Neural cell (in vitro differentiated cells): ENCODE measurements around the gene MCC. TPM values are rescaled to one million over a fixed set of nuclear protein-coding genes. Genes with fewer than 3 reads are reported as not detected.

Experiments
- H2AFZ ChIP-seq: fragments of 200-600, 300-800 bp; sonication (generic), shearing (Covaris generic); 2 replicates; pipeline ENCODE4 v1.6.0; 2014; ENCODE audit warnings: low read depth, mild to moderate bottlenecking, antibody characterized with exemption, low read length, moderate library complexity
- H3F3A ChIP-seq: fragments of 200-600 bp; shearing (Covaris generic); 2 replicates; pipeline ENCODE4 v1.6.1; 2016; ENCODE audit warnings: mild to moderate bottlenecking, moderate library complexity, mixed read lengths, antibody characterized with exemption, low read length; ENCODE audit not compliant: insufficient read depth, poor library complexity, severe bottlenecking
- H3K27ac ChIP-seq: fragments of 200-600, 300-800 bp; sonication (generic), shearing (Covaris generic); 2 replicates; pipeline ENCODE4 v1.5.1; 2014; ENCODE audit warnings: mild to moderate bottlenecking, low read length, moderate library complexity
- H3K27me3 ChIP-seq: fragments of 300-800, 200-600 bp; sonication (generic), shearing (Covaris generic); 2 replicates; pipeline ENCODE4 v1.6.0; 2014; ENCODE audit warnings: mild to moderate bottlenecking, low read depth, low read length, moderate library complexity; ENCODE audit not compliant: insufficient read depth
- H3K36me3 ChIP-seq: fragments of 300-800, 200-600 bp; sonication (generic), shearing (Covaris generic); 2 replicates; pipeline ENCODE4 v1.5.1; 2014; ENCODE audit warnings: mild to moderate bottlenecking, antibody characterized with exemption, low read length, moderate library complexity; ENCODE audit not compliant: insufficient read depth
- H3K4me2 ChIP-seq: fragments of 300-800, 200-600 bp; sonication (generic), shearing (Covaris generic); 2 replicates; pipeline ENCODE4 v1.6.0; 2014; ENCODE audit warnings: mild to moderate bottlenecking, low read length
- H3K4me3 ChIP-seq: fragments of 300-800, 200-600 bp; sonication (generic), shearing (Covaris generic); 2 replicates; pipeline ENCODE4 v1.5.1; 2014; ENCODE audit warnings: mild to moderate bottlenecking, low read length, moderate library complexity
- H3K79me2 ChIP-seq: fragments of 200-600 bp; shearing (Covaris generic); replicated peaks from 2 replicates; pipeline ENCODE4 v1.6.0; 2014; ENCODE audit warnings: mild to moderate bottlenecking, low read length, moderate library complexity; ENCODE audit not compliant: insufficient read depth
- H3K9ac ChIP-seq: fragments of 300-800, 200-600 bp; sonication (generic), shearing (Covaris generic); 2 replicates; pipeline ENCODE4 v1.6.1; 2016; ENCODE audit warnings: mild to moderate bottlenecking, low read length, mixed read lengths
- H3K9me2 ChIP-seq: fragments of 200-600 bp; shearing (Covaris generic); 2 replicates; pipeline ENCODE4 v1.6.1; 2016; ENCODE audit warnings: mild to moderate bottlenecking, low read length, mixed read lengths; ENCODE audit not compliant: insufficient read depth
- H3K9me3 ChIP-seq: fragments of 200-600, 300-800 bp; sonication (generic), shearing (Covaris generic); 2 replicates; pipeline ENCODE4 v1.6.1; 2016; ENCODE audit warnings: mild to moderate bottlenecking, mixed run types, low read length, moderate library complexity, mixed read lengths
- H4K20me1 ChIP-seq: fragments of 200-600 bp; shearing (Covaris generic); 2 replicates; pipeline ENCODE4 v1.6.1; 2016; ENCODE audit warnings: mild to moderate bottlenecking, mixed run types; ENCODE audit not compliant: insufficient read depth
- CTCF ChIP-seq: fragments of 450-650 bp; IDR thresholded peaks from 2 replicates; pipeline ENCODE4 v1.5.1; 2014; ENCODE audit warnings: antibody characterized with exemption, mild to moderate bottlenecking, moderate library complexity; ENCODE audit not compliant: poor library complexity, severe bottlenecking
- EP300 ChIP-seq: fragments of 450-650 bp; conservative IDR thresholded peaks from 2 replicates; pipeline ENCODE4 v1.6.1; 2014; ENCODE audit warnings: antibody characterized with exemption, mild to moderate bottlenecking, moderate library complexity; ENCODE audit not compliant: poor library complexity, severe bottlenecking
- EZH2 ChIP-seq: fragments of 200-600, 300-800 bp; shearing (Covaris generic), sonication (generic); IDR thresholded peaks from 2 replicates; pipeline ENCODE4 v1.6.1; 2014; ENCODE audit warnings: antibody characterized with exemption, low read length, borderline replicate concordance, mild to moderate bottlenecking; ENCODE audit not compliant: insufficient read depth, poor library complexity, severe bottlenecking
- MXI1 ChIP-seq: fragments of 450-650 bp; conservative IDR thresholded peaks from 2 replicates; pipeline ENCODE4 v1.6.1; 2014; ENCODE audit warnings: antibody characterized with exemption, mild to moderate bottlenecking; ENCODE audit not compliant: poor library complexity, severe bottlenecking
- POLR2AphosphoS5 ChIP-seq: IDR thresholded peaks from 2 replicates; pipeline ENCODE4 v1.6.1; 2012
- RAD21 ChIP-seq: fragments of 450-650 bp; conservative IDR thresholded peaks from 2 replicates; pipeline ENCODE4 v1.6.1; 2014; ENCODE audit warnings: antibody characterized with exemption, mild to moderate bottlenecking, moderate library complexity
- REST ChIP-seq: IDR thresholded peaks from 2 replicates; pipeline ENCODE4 v1.6.1; 2012; ENCODE audit warnings: borderline replicate concordance
- SMC3 ChIP-seq: fragments of 450-650 bp; conservative IDR thresholded peaks from 2 replicates; pipeline ENCODE4 v1.6.1; 2014; ENCODE audit warnings: antibody characterized with exemption, mild to moderate bottlenecking, moderate library complexity; ENCODE audit not compliant: poor library complexity
- TAF1 ChIP-seq: IDR thresholded peaks from 2 replicates; pipeline ENCODE4 v1.6.1; 2012; ENCODE audit warnings: low read depth
- polyA plus RNA-seq: library from polyadenylated mRNA; depleted of rRNA; stranded (reverse); fragments of >200 nt; gene quantifications from 2 replicates; pipeline ENCODE4 v1.2.3, GENCODE V29; 2014

The MCC gene
- polyA plus RNA-seq, 1 donor from 2014 or later = 2.2 TPM

- Histone ChIP-seq H3K4me2 (no peak overlapping the region), H3K9ac (no peak overlapping the region), H3K9me2 (no peaks in the 10 kb centered on the region), H3K27ac (no peak overlapping the region), H2AFZ (no peak overlapping the region), H3K4me3 (no peak overlapping the region), H3K79me2 (no peaks in the 10 kb centered on the region), H3F3A (no peaks in the 10 kb centered on the region), H3K36me3 (no peaks in the 10 kb centered on the region), H3K27me3 (no peaks in the 10 kb centered on the region), H3K9me3 (no peaks in the 10 kb centered on the region), H4K20me1 (no peaks in the 10 kb centered on the region)
- TF ChIP-seq REST = no peak
- TF ChIP-seq MXI1 = no peak
- no peak for TF ChIP-seq EZH2
- TF ChIP-seq TAF1 = no peak
- TF ChIP-seq EP300 = no peak
- no peak for TF ChIP-seq POLR2AphosphoS5
- no peak for TF ChIP-seq RAD21
- no peak for TF ChIP-seq CTCF
- TF ChIP-seq SMC3 = no peak
Observed at GRCh38 chr5:113153512-113154097, 334.6 kb downstream of the MCC start.

- Histone ChIP-seq H3K27ac (peak overlapping the region; percentile 56), H3K9me2 (no peaks in the 10 kb centered on the region)
Observed at GRCh38 chr5:113152380-113152740, 335.9 kb downstream of the MCC start.

More at GRCh38 chr5:113152380-113152740, 335.9 kb downstream of the MCC start:
- no peaks in the 10 kb centered on the region for H4K20me1 ChIP-seq
- no peaks in the 10 kb centered on the region for H3K79me2 ChIP-seq
- H3K4me3 ChIP-seq = no peak overlapping the region
- H3K9me3 ChIP-seq = no peaks in the 10 kb centered on the region
- H3F3A ChIP-seq = no peaks in the 10 kb centered on the region
- no peak overlapping the region for H3K9ac ChIP-seq
- H3K4me2 ChIP-seq = no peak overlapping the region
- H3K27me3 ChIP-seq = no peaks in the 10 kb centered on the region
- H3K36me3 ChIP-seq = no peaks in the 10 kb centered on the region
- TF ChIP-seq EP300 (no peak), REST (no peak), MXI1 (no peak)
- no peak overlapping the region for H2AFZ ChIP-seq
